Ishikawa (cell line): ENCODE results near the gene CACNA1C.

Experiments
- CEBPB ChIP-seq: IDR thresholded peaks from 2 replicates; pipeline ENCODE4 v1.6.1; 2012
- CREB1 ChIP-seq: IDR thresholded peaks from 2 replicates; pipeline ENCODE4 v1.6.1; 2012; ENCODE audit warnings: low read depth
- EGR1 ChIP-seq: IDR thresholded peaks from 2 replicates; pipeline ENCODE4 v1.6.1; 2012
- EP300 ChIP-seq: IDR thresholded peaks from 2 replicates; pipeline ENCODE4 v1.6.1; 2012; ENCODE audit warnings: borderline replicate concordance
- FOXM1 ChIP-seq: IDR thresholded peaks from 2 replicates; pipeline ENCODE4 v1.6.1; 2012; ENCODE audit warnings: low read depth, borderline replicate concordance
- NFIC ChIP-seq: IDR thresholded peaks from 2 replicates; pipeline ENCODE4 v1.6.1; 2012
- RAD21 ChIP-seq: IDR thresholded peaks from 2 replicates; pipeline ENCODE4 v1.6.1; 2012; ENCODE audit warnings: low read depth
- TAF1 ChIP-seq: IDR thresholded peaks from 2 replicates; pipeline ENCODE4 v1.6.1; 2012; ENCODE audit warnings: low read depth, mild to moderate bottlenecking
- TCF12 ChIP-seq: IDR thresholded peaks from 2 replicates; pipeline ENCODE4 v1.6.1; 2012; ENCODE audit warnings: low read depth
- TEAD4 ChIP-seq: IDR thresholded peaks from 2 replicates; pipeline ENCODE4 v1.6.1; 2012
- YY1 ChIP-seq: IDR thresholded peaks from 2 replicates; pipeline ENCODE4 v1.6.1; 2012; ENCODE audit warnings: low read depth
- ZBTB7A ChIP-seq: IDR thresholded peaks from 2 replicates; pipeline ENCODE4 v1.6.1; 2012; ENCODE audit warnings: low read depth
- TF ChIP-seq, protein P1 (sequence below): IDR thresholded peaks from 2 replicates; pipeline ENCODE4 v1.6.1; 2012
- TF ChIP-seq, protein P2 (sequence below): IDR thresholded peaks from 2 replicates; pipeline ENCODE4 v1.6.1; 2012; ENCODE audit warnings: low read depth, mild to moderate bottlenecking
- TF ChIP-seq, protein P3 (sequence below): IDR thresholded peaks from 2 replicates; pipeline ENCODE4 v1.6.1; 2012

The CACNA1C gene

DNA sequence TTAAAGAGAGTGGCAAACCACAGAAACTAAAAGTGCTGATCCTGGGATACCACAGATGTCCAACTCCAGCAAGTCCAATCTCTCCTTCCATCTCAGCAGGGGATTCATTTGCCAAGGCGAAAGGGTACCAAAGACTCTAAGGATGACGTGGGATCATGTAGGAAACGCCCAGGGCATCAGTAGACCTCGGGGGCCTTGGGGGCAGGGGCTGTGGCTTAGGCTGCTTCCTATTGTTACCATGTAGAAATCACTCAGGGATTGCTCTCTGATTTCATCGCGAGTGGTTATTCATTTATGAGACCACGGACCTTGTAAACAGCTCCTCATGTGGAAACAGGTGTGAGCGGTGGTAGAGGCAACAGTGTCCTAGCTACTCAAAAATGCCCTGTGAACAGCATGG lies 592.7 kb downstream of the CACNA1C start:
- no peak for TF ChIP-seq TAF1
- TF ChIP-seq, protein P1, sequence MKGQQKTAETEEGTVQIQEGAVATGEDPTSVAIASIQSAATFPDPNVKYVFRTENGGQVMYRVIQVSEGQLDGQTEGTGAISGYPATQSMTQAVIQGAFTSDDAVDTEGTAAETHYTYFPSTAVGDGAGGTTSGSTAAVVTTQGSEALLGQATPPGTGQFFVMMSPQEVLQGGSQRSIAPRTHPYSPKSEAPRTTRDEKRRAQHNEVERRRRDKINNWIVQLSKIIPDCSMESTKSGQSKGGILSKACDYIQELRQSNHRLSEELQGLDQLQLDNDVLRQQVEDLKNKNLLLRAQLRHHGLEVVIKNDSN, result no peak
- no peak for TF ChIP-seq EGR1
- TF ChIP-seq CREB1, result no peak
- no peak for TF ChIP-seq RAD21
- TF ChIP-seq FOXM1, result no peak
- no peak for TF ChIP-seq YY1
- no peak for TF ChIP-seq ZBTB7A
- TF ChIP-seq TCF12, result no peak
- TF ChIP-seq CEBPB, result no peak
- TF ChIP-seq EP300, result no peak
- TF ChIP-seq, protein P2, sequence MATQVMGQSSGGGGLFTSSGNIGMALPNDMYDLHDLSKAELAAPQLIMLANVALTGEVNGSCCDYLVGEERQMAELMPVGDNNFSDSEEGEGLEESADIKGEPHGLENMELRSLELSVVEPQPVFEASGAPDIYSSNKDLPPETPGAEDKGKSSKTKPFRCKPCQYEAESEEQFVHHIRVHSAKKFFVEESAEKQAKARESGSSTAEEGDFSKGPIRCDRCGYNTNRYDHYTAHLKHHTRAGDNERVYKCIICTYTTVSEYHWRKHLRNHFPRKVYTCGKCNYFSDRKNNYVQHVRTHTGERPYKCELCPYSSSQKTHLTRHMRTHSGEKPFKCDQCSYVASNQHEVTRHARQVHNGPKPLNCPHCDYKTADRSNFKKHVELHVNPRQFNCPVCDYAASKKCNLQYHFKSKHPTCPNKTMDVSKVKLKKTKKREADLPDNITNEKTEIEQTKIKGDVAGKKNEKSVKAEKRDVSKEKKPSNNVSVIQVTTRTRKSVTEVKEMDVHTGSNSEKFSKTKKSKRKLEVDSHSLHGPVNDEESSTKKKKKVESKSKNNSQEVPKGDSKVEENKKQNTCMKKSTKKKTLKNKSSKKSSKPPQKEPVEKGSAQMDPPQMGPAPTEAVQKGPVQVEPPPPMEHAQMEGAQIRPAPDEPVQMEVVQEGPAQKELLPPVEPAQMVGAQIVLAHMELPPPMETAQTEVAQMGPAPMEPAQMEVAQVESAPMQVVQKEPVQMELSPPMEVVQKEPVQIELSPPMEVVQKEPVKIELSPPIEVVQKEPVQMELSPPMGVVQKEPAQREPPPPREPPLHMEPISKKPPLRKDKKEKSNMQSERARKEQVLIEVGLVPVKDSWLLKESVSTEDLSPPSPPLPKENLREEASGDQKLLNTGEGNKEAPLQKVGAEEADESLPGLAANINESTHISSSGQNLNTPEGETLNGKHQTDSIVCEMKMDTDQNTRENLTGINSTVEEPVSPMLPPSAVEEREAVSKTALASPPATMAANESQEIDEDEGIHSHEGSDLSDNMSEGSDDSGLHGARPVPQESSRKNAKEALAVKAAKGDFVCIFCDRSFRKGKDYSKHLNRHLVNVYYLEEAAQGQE, result no peak

DNA sequence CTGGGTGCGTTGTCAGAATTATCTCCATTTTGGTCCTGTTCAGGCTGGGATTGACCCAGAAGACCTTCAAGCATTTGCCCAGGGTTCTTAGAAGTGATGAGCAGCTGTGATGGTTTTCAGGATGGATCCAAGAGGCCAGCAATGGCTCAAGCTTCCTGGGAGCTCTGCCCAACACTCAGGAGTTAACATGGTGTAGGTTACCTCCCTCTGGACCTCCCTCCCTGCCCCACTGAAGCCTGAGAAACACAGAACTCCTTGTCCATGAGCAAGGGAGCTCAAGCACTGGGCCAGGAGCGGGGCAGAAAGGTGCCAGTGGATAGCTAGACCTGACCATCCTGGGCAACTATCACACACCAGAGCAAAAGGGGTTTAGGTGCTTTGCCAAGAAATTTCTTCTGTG lies 593.6 kb downstream of the CACNA1C start:
- TF ChIP-seq, protein P3, sequence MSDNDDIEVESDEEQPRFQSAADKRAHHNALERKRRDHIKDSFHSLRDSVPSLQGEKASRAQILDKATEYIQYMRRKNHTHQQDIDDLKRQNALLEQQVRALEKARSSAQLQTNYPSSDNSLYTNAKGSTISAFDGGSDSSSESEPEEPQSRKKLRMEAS, result no peak
- TF ChIP-seq ZBTB7A (no peak), TAF1 (no peak), NFIC (no peak), TCF12 (no peak), FOXM1 (no peak)
- TF ChIP-seq, protein P1, result no peak

DNA sequence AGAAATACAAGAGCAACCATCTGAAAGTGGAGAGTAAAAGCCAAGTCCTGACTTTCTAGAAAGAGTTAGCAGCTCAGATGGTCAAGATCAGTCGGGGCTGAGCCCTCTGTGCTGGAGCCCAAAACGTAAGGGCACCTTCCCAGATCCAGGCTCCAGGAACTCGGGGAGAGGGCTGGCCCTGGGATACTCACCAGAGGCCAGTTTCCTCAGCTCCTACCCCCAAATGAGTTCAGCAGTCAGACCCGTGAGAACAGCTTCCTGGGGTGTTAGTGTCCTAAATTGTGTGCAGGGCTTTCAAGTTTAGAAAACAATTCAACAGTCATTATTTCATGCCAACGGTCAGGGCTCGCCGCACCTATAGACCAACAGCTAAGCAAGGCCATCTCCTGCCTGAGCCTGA lies 594.4 kb downstream of the CACNA1C start:
- no peak for TF ChIP-seq EGR1
- TF ChIP-seq FOXM1, result no peak
- no peak for TF ChIP-seq NFIC
- no peak for TF ChIP-seq RAD21
- no peak for TF ChIP-seq TEAD4
- TF ChIP-seq, protein P3, result no peak
- no peak for TF ChIP-seq EP300
- no peak for TF ChIP-seq YY1
- no peak for TF ChIP-seq TCF12
- TF ChIP-seq CEBPB, result no peak
- TF ChIP-seq, protein P2, result no peak
- TF ChIP-seq, protein P1, result no peak
- no peak for TF ChIP-seq CREB1
- no peak for TF ChIP-seq ZBTB7A
- no peak for TF ChIP-seq TAF1

DNA sequence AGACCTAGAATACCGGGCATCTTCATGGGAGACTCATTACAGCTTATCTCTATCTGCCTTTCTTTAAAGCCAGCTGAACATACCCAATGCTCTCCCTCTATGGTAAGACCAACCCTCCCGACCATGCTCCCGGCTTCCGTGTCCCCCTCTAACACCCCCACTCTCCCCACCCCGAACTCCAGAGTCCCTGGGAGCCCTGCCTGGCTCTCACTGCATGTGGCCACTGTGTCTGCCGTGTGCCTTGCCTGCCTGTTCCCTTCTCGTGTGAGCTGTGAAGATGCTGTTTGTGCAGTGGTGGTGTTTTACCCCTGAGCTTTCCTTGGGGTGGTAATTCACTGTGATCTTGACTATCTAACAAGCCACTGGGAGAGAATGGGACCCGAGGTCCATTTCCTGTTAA lies 595.6 kb downstream of the CACNA1C start:
- TF ChIP-seq RAD21 (no peak), TEAD4 (no peak), FOXM1 (no peak), EP300 (no peak), CEBPB (no peak)
- TF ChIP-seq, protein P2, result no peak
